ENCODE measurements around the gene GAS6.

DNA sequence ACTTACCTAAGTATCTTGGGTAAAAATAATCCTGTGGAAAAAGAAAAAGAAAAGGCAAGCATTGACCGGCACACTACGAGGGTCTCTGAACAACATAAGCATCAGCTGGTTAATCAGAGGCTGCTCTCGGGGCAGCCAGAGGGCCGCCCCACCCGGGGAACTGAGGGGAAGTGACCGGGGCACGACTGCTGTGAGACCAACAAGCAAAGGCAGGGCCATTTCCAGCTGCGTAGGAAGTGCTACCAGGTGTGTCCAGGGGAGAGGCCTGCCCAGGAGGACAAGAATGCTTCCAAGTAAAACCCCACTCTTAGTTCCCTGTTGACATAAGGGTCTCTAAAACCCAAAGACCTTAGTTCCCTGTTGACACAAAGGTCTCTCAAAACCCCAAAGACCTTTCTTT, 15.9 kb downstream of the GAS6 start:
- no peak for TF ChIP-seq POLR2AphosphoS5 (IDR thresholded peaks at IDR 0.05; ENCODE audit: low read depth, low read length)
- TF ChIP-seq RAD21 (IDR thresholded peaks at IDR 0.05; ENCODE audit: low read depth) = no peak
- TF ChIP-seq CTCF (IDR thresholded peaks at IDR 0.05 in 2 of 3, conservative IDR thresholded peaks at IDR 0.05 in 1 of 3; ENCODE audit: borderline replicate concordance in 1 of 3, insufficient read depth in 1 of 3, low read depth in 2 of 3, low read length in 2 of 3) = no peak
- TF ChIP-seq EZH2 (IDR thresholded peaks at IDR 0.05) = no peak
- no peak for TF ChIP-seq JUND (IDR thresholded peaks at IDR 0.05)
- TF ChIP-seq ZBTB33 (IDR thresholded peaks at IDR 0.05; ENCODE audit: extremely low read depth, insufficient replicate concordance, low read length) = no peak
- TF ChIP-seq CBX3 (IDR thresholded peaks at IDR 0.05; ENCODE audit: low read depth) = no peak
- no peak for TF ChIP-seq ATF3 (IDR thresholded peaks at IDR 0.05)
- TF ChIP-seq POLR2A (IDR thresholded peaks at IDR 0.05; ENCODE audit: borderline replicate concordance, extremely low read depth, insufficient read depth, insufficient read length) = no peak
- TF ChIP-seq REST (IDR thresholded peaks at IDR 0.05; ENCODE audit: low read depth) = no peak

Measured in HCT116 (cell line).